ENCODE data around the gene ELFN1.
A peak's percentile ranks its signal among the peaks of the same experiment; 100 is the strongest.

The ELFN1 gene

GRCh38 chr7:1643270-1644092 lies 26.6 kb upstream of the ELFN1 start:
- H3K9ac ChIP-seq (ENCODE audit: low read length): no peak overlapping the region
- H3K4me1 ChIP-seq (ENCODE audit: control insufficient read depth, insufficient read depth, low read length): peaks cover 14% of the 10 kb centered on the region
- no peaks in the 10 kb centered on the region for H3K9me3 ChIP-seq (ENCODE audit: control insufficient read depth, low read length)
- no peak overlapping the region for H3K4me3 ChIP-seq (ENCODE audit: low read length)
- no peak for DNase-seq (ENCODE audit: low read depth)
- H3K27me3 ChIP-seq (replicated peaks; ENCODE audit: control insufficient read depth, insufficient read depth, low read length): peaks cover 70% of the 10 kb centered on the region
- no peaks in the 10 kb centered on the region for H3K36me3 ChIP-seq (ENCODE audit: control insufficient read depth, insufficient read depth, low read length, severe bottlenecking)

- Histone ChIP-seq H3K9me3 (ENCODE audit: control insufficient read depth, low read length) (no peaks in the 10 kb centered on the region), H3K27me3 (replicated peaks; ENCODE audit: control insufficient read depth, insufficient read depth, low read length) (peaks cover 75% of the 10 kb centered on the region), H3K4me1 (ENCODE audit: control insufficient read depth, insufficient read depth, low read length) (peaks cover 17% of the 10 kb centered on the region), H3K4me3 (ENCODE audit: low read length) (no peak overlapping the region), H3K9ac (ENCODE audit: low read length) (no peak overlapping the region), H3K36me3 (ENCODE audit: control insufficient read depth, insufficient read depth, low read length, severe bottlenecking) (no peaks in the 10 kb centered on the region)
- DNase-seq (ENCODE audit: low read depth): no peak
Observed at GRCh38 chr7:1644341-1645070, 25.6 kb upstream of the ELFN1 start.

GRCh38 chr7:1645071-1645409 lies 25.0 kb upstream of the ELFN1 start:
- no peak for DNase-seq (ENCODE audit: low read depth)
- H3K9ac ChIP-seq (ENCODE audit: low read length): no peak overlapping the region
- no peaks in the 10 kb centered on the region for H3K36me3 ChIP-seq (ENCODE audit: control insufficient read depth, insufficient read depth, low read length, severe bottlenecking)
- H3K4me3 ChIP-seq (ENCODE audit: low read length): no peak overlapping the region
- H3K4me1 ChIP-seq (ENCODE audit: control insufficient read depth, insufficient read depth, low read length): peaks cover 17% of the 10 kb centered on the region
- peaks cover 79% of the 10 kb centered on the region for H3K27me3 ChIP-seq (replicated peaks; ENCODE audit: control insufficient read depth, insufficient read depth, low read length)
- H3K9me3 ChIP-seq (ENCODE audit: control insufficient read depth, low read length): no peaks in the 10 kb centered on the region

GRCh38 chr7:1645476-1645875 lies 24.6 kb upstream of the ELFN1 start:
- Histone ChIP-seq H3K36me3 (ENCODE audit: control insufficient read depth, insufficient read depth, low read length, severe bottlenecking) (no peaks in the 10 kb centered on the region), H3K4me3 (ENCODE audit: low read length) (no peak overlapping the region), H3K9ac (ENCODE audit: low read length) (no peak overlapping the region), H3K4me1 (ENCODE audit: control insufficient read depth, insufficient read depth, low read length) (peaks cover 17% of the 10 kb centered on the region), H3K27me3 (replicated peaks; ENCODE audit: control insufficient read depth, insufficient read depth, low read length) (peaks cover 79% of the 10 kb centered on the region), H3K9me3 (ENCODE audit: control insufficient read depth, low read length) (no peaks in the 10 kb centered on the region)
- no peak for DNase-seq (ENCODE audit: low read depth)

GRCh38 chr7:1646391-1646790 lies 23.7 kb upstream of the ELFN1 start:
- H3K9me3 ChIP-seq (ENCODE audit: control insufficient read depth, low read length): no peaks in the 10 kb centered on the region
- peaks cover 17% of the 10 kb centered on the region for H3K4me1 ChIP-seq (ENCODE audit: control insufficient read depth, insufficient read depth, low read length)
- peaks cover 78% of the 10 kb centered on the region for H3K27me3 ChIP-seq (replicated peaks; ENCODE audit: control insufficient read depth, insufficient read depth, low read length)
- no peak overlapping the region for H3K9ac ChIP-seq (ENCODE audit: low read length)
- no peak for DNase-seq (ENCODE audit: low read depth)
- H3K4me3 ChIP-seq (ENCODE audit: low read length): no peak overlapping the region
- no peaks in the 10 kb centered on the region for H3K36me3 ChIP-seq (ENCODE audit: control insufficient read depth, insufficient read depth, low read length, severe bottlenecking)

GRCh38 chr7:1646957-1647891 lies 22.9 kb upstream of the ELFN1 start:
- no peak overlapping the region for H3K4me3 ChIP-seq (ENCODE audit: low read length)
- DNase-seq (ENCODE audit: low read depth): peak; percentile 44
- H3K36me3 ChIP-seq (ENCODE audit: control insufficient read depth, insufficient read depth, low read length, severe bottlenecking): no peaks in the 10 kb centered on the region
- H3K4me1 ChIP-seq (ENCODE audit: control insufficient read depth, insufficient read depth, low read length): peaks cover 17% of the 10 kb centered on the region
- peaks cover 77% of the 10 kb centered on the region for H3K27me3 ChIP-seq (replicated peaks; ENCODE audit: control insufficient read depth, insufficient read depth, low read length)
- H3K9ac ChIP-seq (ENCODE audit: low read length): no peak overlapping the region
- no peaks in the 10 kb centered on the region for H3K9me3 ChIP-seq (ENCODE audit: control insufficient read depth, low read length)

- H3K9ac ChIP-seq (ENCODE audit: low read length): no peak overlapping the region
- peaks cover 73% of the 10 kb centered on the region for H3K27me3 ChIP-seq (replicated peaks; ENCODE audit: control insufficient read depth, insufficient read depth, low read length)
- H3K9me3 ChIP-seq (ENCODE audit: control insufficient read depth, low read length): no peaks in the 10 kb centered on the region
- peaks cover 17% of the 10 kb centered on the region for H3K4me1 ChIP-seq (ENCODE audit: control insufficient read depth, insufficient read depth, low read length)
- H3K4me3 ChIP-seq (ENCODE audit: low read length): no peak overlapping the region
- H3K36me3 ChIP-seq (ENCODE audit: control insufficient read depth, insufficient read depth, low read length, severe bottlenecking): no peaks in the 10 kb centered on the region
- DNase-seq (ENCODE audit: low read depth): no peak
Observed at GRCh38 chr7:1647961-1648672, 22.0 kb upstream of the ELFN1 start.

GRCh38 chr7:1649751-1650326 lies 20.2 kb upstream of the ELFN1 start:
- no peak overlapping the region for H3K9ac ChIP-seq (ENCODE audit: low read length)
- H3K36me3 ChIP-seq (ENCODE audit: control insufficient read depth, insufficient read depth, low read length, severe bottlenecking): no peaks in the 10 kb centered on the region
- H3K4me1 ChIP-seq (ENCODE audit: control insufficient read depth, insufficient read depth, low read length): peaks cover 17% of the 10 kb centered on the region
- H3K9me3 ChIP-seq (ENCODE audit: control insufficient read depth, low read length): no peaks in the 10 kb centered on the region
- no peak overlapping the region for H3K4me3 ChIP-seq (ENCODE audit: low read length)
- DNase-seq (ENCODE audit: low read depth): no peak
- H3K27me3 ChIP-seq (replicated peaks; ENCODE audit: control insufficient read depth, insufficient read depth, low read length): peaks cover 70% of the 10 kb centered on the region

GRCh38 chr7:1650363-1651030 lies 19.6 kb upstream of the ELFN1 start:
- Histone ChIP-seq H3K9ac (ENCODE audit: low read length) (no peak overlapping the region), H3K9me3 (ENCODE audit: control insufficient read depth, low read length) (no peaks in the 10 kb centered on the region), H3K36me3 (ENCODE audit: control insufficient read depth, insufficient read depth, low read length, severe bottlenecking) (no peaks in the 10 kb centered on the region), H3K4me3 (ENCODE audit: low read length) (no peak overlapping the region), H3K27me3 (replicated peaks; ENCODE audit: control insufficient read depth, insufficient read depth, low read length) (peaks cover 71% of the 10 kb centered on the region), H3K4me1 (ENCODE audit: control insufficient read depth, insufficient read depth, low read length) (peaks cover 17% of the 10 kb centered on the region)
- DNase-seq (ENCODE audit: low read depth): no peak

GRCh38 chr7:1651031-1651446 lies 19.0 kb upstream of the ELFN1 start:
- H3K9ac ChIP-seq (ENCODE audit: low read length): no peak overlapping the region
- peaks cover 17% of the 10 kb centered on the region for H3K4me1 ChIP-seq (ENCODE audit: control insufficient read depth, insufficient read depth, low read length)
- H3K36me3 ChIP-seq (ENCODE audit: control insufficient read depth, insufficient read depth, low read length, severe bottlenecking): no peaks in the 10 kb centered on the region
- no peak overlapping the region for H3K4me3 ChIP-seq (ENCODE audit: low read length)
- H3K9me3 ChIP-seq (ENCODE audit: control insufficient read depth, low read length): no peaks in the 10 kb centered on the region
- H3K27me3 ChIP-seq (replicated peaks; ENCODE audit: control insufficient read depth, insufficient read depth, low read length): peaks cover 71% of the 10 kb centered on the region
- DNase-seq (ENCODE audit: low read depth): no peak
